OCI-LY7 (cell line): Measurements from ENCODE around the gene PIK3R1.

Experiments used
- EZH2phosphoT487 ChIP-seq: fragments of 200-600 bp; sonication (generic); IDR thresholded peaks from 2 replicates; pipeline ENCODE4 v1.6.1; 2018; ENCODE audit warnings: low read depth, borderline replicate concordance, mild to moderate bottlenecking, mixed run types, antibody characterized with exemption, low read length, moderate library complexity, mixed read lengths
- TF ChIP-seq, protein P1 (sequence below): fragments of 200-600 bp; sonication (generic); conservative IDR thresholded peaks from 2 replicates; pipeline ENCODE4 v1.5.1; 2014; ENCODE audit warnings: mild to moderate bottlenecking, antibody characterized with exemption, low read length, moderate library complexity, mixed read lengths

GRCh38 chr5:68342693-68343092, 127.1 kb downstream of the PIK3R1 start:
- TF ChIP-seq, protein P1, sequence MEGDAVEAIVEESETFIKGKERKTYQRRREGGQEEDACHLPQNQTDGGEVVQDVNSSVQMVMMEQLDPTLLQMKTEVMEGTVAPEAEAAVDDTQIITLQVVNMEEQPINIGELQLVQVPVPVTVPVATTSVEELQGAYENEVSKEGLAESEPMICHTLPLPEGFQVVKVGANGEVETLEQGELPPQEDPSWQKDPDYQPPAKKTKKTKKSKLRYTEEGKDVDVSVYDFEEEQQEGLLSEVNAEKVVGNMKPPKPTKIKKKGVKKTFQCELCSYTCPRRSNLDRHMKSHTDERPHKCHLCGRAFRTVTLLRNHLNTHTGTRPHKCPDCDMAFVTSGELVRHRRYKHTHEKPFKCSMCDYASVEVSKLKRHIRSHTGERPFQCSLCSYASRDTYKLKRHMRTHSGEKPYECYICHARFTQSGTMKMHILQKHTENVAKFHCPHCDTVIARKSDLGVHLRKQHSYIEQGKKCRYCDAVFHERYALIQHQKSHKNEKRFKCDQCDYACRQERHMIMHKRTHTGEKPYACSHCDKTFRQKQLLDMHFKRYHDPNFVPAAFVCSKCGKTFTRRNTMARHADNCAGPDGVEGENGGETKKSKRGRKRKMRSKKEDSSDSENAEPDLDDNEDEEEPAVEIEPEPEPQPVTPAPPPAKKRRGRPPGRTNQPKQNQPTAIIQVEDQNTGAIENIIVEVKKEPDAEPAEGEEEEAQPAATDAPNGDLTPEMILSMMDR = no peak
- no peak for TF ChIP-seq EZH2phosphoT487
